ENCODE results near the gene FERMT1.
"Not testable (repeated sequence)": the region's sequence is repeated elsewhere in the genome, so short reads cannot be mapped to it uniquely, and the experiment has no call there.

Gene FERMT1

GRCh38 chr20:6114696-6115095 is 8.1 kb downstream of the FERMT1 start:
- no peak for DNase-seq

- no peak for DNase-seq
These were observed 8.9 kb downstream of the FERMT1 start for GRCh38 chr20:6113951-6114350.

GRCh38 chr20:6112965-6113364 is 9.9 kb downstream of the FERMT1 start:
- not testable (repeated sequence) for DNase-seq

- no peak for DNase-seq
These were observed 14.5 kb downstream of the FERMT1 start for GRCh38 chr20:6108330-6108729.

GRCh38 chr20:6104493-6105188 is 18.2 kb downstream of the FERMT1 start:
- no peak for DNase-seq

GRCh38 chr20:6103301-6103700 is 19.5 kb downstream of the FERMT1 start:
- DNase-seq = no peak

GRCh38 chr20:6101346-6101745 is 21.5 kb downstream of the FERMT1 start:
- no peak for DNase-seq

- DNase-seq = no peak
These were observed 22.6 kb downstream of the FERMT1 start for GRCh38 chr20:6100246-6100645.

GRCh38 chr20:6099819-6100218 is 23.0 kb downstream of the FERMT1 start:
- DNase-seq = no peak

GRCh38 chr20:6095409-6095808 is 27.4 kb downstream of the FERMT1 start:
- no peak for DNase-seq

GRCh38 chr20:6094565-6094964 is 28.3 kb downstream of the FERMT1 start:
- no peak for DNase-seq

GRCh38 chr20:6094063-6094462 is 28.8 kb downstream of the FERMT1 start:
- no peak for DNase-seq

GRCh38 chr20:6091661-6092060 is 31.2 kb downstream of the FERMT1 start:
- DNase-seq = no peak

GRCh38 chr20:6086868-6087267 is 36.0 kb downstream of the FERMT1 start:
- DNase-seq = no peak

- no peak for DNase-seq
These were observed 38.9 kb downstream of the FERMT1 start for GRCh38 chr20:6083926-6084325.

- no peak for DNase-seq
These were observed 41.6 kb downstream of the FERMT1 start for GRCh38 chr20:6081236-6081635.

- no peak for DNase-seq
These were observed 43.8 kb downstream of the FERMT1 start for GRCh38 chr20:6079016-6079415.

GRCh38 chr20:6075428-6076219 is 47.2 kb downstream of the FERMT1 start:
- DNase-seq = no peak

- DNase-seq = no peak
These were observed 48.0 kb downstream of the FERMT1 start for GRCh38 chr20:6074784-6075183.

- no peak for DNase-seq
These were observed 48.7 kb downstream of the FERMT1 start for GRCh38 chr20:6074145-6074561.

- no peak for DNase-seq
These were observed 51.8 kb downstream of the FERMT1 start for GRCh38 chr20:6070829-6071695.

- DNase-seq = no peak
These were observed 53.2 kb downstream of the FERMT1 start for GRCh38 chr20:6069669-6070068.

GRCh38 chr20:6067763-6068318 is 55.0 kb downstream of the FERMT1 start:
- no peak for DNase-seq

Measured in NCI-H2081 (cell line).